Kidney epithelial cell (primary cell): ENCODE results near the gene RNU5B-1. TPM values are rescaled to one million over a fixed set of nuclear protein-coding genes. Genes with fewer than 3 reads are reported as not detected.

Experiments
- DNase-seq: peaks from one replicate; pipeline ENCODE4 v3.0.0-alpha.2; 2010; ENCODE audit warnings: low read depth
- H3K27me3 ChIP-seq: 2 replicates; pipeline ENCODE4 v1.6.0; 2011; ENCODE audit warnings: low read length; ENCODE audit not compliant: control insufficient read depth, insufficient read depth
- H3K36me3 ChIP-seq: 2 replicates; pipeline ENCODE4 v1.5.1; 2011; ENCODE audit warnings: low read length; ENCODE audit not compliant: control insufficient read depth, insufficient read depth
- H3K4me3 ChIP-seq: 2 replicates; pipeline ENCODE4 v1.5.1; 2011; ENCODE audit warnings: low read depth, mild to moderate bottlenecking, control low read depth, low read length
- total RNA-seq: library from RNA; depleted of rRNA; stranded (reverse); fragments of >200 nt; gene quantifications from 2 replicates; pipeline ENCODE4 v1.2.3, GENCODE V29; 2015
- TF ChIP-seq, protein P1 (sequence below): IDR thresholded peaks from 2 replicates; pipeline ENCODE4 v1.5.1; 2011; ENCODE audit warnings: mild to moderate bottlenecking, moderate library complexity, low read length, control low read depth, inconsistent platforms; ENCODE audit not compliant: insufficient read depth, poor library complexity, severe bottlenecking

RNU5B-1 gene
- total RNA-seq, 1 donor from 2014 or later, result not detected

DNA sequence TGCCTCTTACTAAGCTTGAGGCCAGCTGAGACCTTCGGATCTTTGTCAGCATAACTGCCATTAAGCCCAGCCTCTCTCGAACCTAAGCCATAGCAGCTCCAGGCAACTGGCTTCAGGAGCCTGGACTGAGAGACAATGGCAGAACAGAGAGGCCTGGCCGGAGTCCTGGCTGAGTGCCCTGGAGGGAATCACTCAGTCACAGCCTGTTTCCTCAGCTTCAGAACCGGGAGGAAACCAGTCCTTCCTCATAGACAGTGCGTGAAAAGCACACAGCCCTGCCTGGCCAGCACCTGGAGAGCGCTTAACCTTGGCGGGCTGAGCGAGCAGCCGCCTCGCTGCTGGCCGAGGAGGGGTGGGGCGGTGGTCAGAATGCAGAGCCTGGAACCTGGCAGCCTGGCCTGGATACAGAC is 21.6 kb downstream of the RNU5B-1 start:
- no peak for DNase-seq

DNA sequence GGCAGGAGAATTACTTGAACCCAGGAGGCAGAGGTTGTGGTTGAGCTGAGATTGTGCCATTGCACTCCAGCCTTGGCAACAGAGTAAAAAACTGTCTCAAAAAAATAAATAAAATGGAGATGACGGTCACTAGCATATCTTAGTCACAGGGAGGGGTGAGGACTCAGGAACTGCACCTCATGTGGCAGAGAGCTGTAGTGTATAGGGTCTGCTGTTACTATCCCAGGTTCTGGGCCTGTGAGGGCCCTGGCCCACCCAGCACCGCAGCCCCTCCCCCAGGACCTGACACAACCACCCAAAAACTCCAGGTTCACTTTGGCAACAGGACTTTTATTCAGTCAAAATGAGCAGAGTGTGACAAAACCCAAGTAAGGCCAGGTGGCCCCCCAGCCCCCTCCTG is 22.3 kb downstream of the RNU5B-1 start:
- Histone ChIP-seq H3K27me3 (peaks cover 19% of the 10 kb centered on the region), H3K36me3 (no peaks in the 10 kb centered on the region), H3K4me3 (no peak overlapping the region)
- no peak for DNase-seq
- TF ChIP-seq, protein P1, sequence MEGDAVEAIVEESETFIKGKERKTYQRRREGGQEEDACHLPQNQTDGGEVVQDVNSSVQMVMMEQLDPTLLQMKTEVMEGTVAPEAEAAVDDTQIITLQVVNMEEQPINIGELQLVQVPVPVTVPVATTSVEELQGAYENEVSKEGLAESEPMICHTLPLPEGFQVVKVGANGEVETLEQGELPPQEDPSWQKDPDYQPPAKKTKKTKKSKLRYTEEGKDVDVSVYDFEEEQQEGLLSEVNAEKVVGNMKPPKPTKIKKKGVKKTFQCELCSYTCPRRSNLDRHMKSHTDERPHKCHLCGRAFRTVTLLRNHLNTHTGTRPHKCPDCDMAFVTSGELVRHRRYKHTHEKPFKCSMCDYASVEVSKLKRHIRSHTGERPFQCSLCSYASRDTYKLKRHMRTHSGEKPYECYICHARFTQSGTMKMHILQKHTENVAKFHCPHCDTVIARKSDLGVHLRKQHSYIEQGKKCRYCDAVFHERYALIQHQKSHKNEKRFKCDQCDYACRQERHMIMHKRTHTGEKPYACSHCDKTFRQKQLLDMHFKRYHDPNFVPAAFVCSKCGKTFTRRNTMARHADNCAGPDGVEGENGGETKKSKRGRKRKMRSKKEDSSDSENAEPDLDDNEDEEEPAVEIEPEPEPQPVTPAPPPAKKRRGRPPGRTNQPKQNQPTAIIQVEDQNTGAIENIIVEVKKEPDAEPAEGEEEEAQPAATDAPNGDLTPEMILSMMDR, result no peak

More for the DNA sequence above, 21.6 kb downstream of the RNU5B-1 start:
- H3K4me3 ChIP-seq, result no peak overlapping the region
- H3K36me3 ChIP-seq, result no peaks in the 10 kb centered on the region
- TF ChIP-seq, protein P1, result no peak
- H3K27me3 ChIP-seq, result peaks cover 18% of the 10 kb centered on the region

DNA sequence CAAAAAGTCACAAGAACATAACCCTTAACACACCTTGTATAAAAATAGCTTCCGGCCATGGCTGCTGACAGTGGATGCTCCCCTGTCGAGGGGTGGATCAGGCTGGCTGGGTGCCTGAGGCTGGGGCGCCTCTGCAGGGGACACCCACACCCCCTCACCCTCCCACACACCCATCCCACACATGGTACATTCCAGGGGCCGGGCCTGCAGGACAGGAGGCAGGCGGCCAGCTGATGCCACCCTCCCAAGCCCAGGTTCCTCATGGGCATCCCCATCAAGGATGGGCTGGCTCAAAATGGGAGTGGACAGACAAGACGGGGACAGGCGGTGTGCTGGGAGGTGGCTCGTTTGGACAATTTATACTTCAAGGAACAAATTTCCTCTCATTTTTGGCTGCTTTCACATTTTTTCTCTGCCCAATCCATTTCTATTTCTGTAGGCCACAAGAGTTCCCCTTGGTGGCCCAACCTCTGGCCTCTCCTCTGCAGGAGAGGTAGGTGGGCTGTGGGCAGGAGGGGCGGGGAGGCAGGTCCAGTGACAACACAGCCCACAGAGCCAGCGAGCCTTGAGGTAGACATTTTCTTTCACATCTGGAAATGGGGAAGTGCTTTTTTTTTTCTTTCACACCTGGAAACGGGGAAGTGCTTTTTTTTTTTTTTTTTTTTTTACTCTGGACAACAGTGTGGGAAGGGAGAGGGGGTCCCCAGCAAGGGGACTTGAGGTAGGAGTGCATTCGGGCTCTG is 23.3 kb downstream of the RNU5B-1 start:
- DNase-seq, result no peak
- Histone ChIP-seq H3K4me3 (no peak overlapping the region), H3K27me3 (peaks cover 24% of the 10 kb centered on the region), H3K36me3 (no peaks in the 10 kb centered on the region)
- TF ChIP-seq, protein P1, result no peak

DNA sequence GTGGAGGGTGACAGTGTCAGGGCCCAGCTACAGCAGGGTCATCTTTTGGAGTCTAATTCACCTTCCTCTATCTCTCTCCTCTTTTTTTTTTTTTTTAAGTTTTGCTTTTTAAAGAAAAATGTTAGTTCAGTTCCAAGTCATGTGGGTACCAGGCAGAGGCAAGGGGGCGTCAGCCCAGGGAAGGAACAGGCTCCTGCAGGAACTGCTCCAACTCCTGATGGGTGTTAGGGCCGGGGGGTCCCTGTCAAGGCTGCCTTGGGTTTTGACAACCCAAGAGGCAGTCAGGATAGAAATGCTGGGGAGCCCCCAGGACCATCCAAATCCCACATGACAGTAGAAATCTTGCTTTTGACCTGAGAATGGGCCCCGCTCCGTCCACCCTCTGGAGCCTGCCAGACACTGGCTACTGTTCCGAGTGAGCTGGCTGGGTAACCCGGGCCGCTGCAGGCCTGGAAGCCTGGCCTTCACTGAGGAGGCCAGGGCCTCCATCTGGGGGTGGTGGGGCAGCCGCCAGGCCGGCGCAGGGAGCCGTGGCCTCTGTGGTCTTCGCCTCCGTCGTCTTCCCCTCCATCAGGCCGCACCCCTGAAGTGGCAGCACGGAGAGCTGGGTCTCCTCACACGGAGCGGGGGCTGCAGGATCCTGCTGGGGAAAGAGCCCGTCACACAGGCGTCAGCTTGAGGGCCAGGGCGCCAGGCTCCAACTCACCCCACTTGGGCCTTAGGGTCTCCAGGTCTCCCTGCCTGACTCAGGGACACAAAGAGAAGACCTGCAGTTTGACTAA is 24.2 kb downstream of the RNU5B-1 start:
- no peak for DNase-seq
- H3K4me3 ChIP-seq, result no peak overlapping the region
- peaks cover 30% of the 10 kb centered on the region for H3K27me3 ChIP-seq
- H3K36me3 ChIP-seq, result no peaks in the 10 kb centered on the region
- TF ChIP-seq, protein P1, result no peak

DNA sequence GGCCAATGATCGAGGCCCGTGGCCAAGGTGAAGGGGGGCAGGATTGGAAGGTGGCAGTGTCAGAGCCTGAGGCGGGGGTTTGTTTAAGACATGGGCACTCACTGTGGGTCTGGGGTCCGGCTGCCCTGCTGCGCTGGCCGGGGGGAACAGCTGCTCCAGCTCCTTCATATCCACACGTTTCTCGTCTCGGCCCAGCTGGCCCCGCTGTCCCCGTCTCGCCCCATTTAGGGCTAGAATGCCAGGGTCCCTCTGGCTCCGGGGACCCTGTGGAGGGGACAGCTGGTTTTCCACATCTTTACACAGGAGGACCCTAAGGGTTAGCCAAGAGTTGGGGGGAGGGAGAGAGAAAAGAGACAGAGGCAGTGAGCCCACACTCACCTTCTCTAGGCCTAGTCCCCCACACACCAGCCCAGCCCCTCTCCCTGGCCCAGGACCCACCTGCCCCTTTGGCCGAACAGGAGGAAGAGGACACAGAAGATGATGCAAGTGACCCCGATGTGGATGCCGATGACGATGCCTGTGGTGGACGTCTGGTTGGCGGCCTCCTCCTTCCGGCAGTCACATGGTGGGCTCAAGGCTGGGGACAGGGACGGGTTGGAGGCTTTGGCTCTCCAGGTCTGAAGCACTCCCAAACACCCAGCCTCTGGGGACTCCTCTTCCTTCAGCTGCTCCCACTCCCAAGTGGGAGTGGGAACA is 25.0 kb downstream of the RNU5B-1 start:
- no peaks in the 10 kb centered on the region for H3K36me3 ChIP-seq
- H3K4me3 ChIP-seq, result no peak overlapping the region
- TF ChIP-seq, protein P1, result no peak
- H3K27me3 ChIP-seq, result peaks cover 33% of the 10 kb centered on the region
- DNase-seq, result no peak
